K562 (cell line): ENCODE data around the gene CRACDL. TPM values are rescaled to one million over a fixed set of nuclear protein-coding genes. Genes with fewer than 3 reads are reported as not detected.

Experiments used
- ETV5 ChIP-seq: sonication (generic); formaldehyde crosslinking; IDR thresholded peaks from 2 replicates; pipeline ENCODE4 v1.4.0; 2020; ENCODE audit warnings: low read depth, mild to moderate bottlenecking, missing genetic modification reagents
- FOXJ3 ChIP-seq: sonication (generic); formaldehyde crosslinking; IDR thresholded peaks from 2 replicates; pipeline ENCODE4 v1.4.0; 2020; ENCODE audit warnings: mild to moderate bottlenecking, missing genetic modification reagents
- FOXM1 ChIP-seq, 2 experiments: fragments of 450-650 bp in 1 of 2; sonication (generic) in 1 of 2; formaldehyde crosslinking in 1 of 2; IDR thresholded peaks; 2 replicates each; pipeline versions ENCODE4 v1.6.1 to v1.9.0; 2017 to 2022; ENCODE audit warnings: low read depth in 2 of 2, mild to moderate bottlenecking in 2 of 2, missing genetic modification reagents in 1 of 2, moderate library complexity in 1 of 2
- KAT2B ChIP-seq: IDR thresholded peaks from one replicate; pipeline ENCODE4 v1.6.1; 2012; ENCODE audit warnings: low read depth, mild to moderate bottlenecking, control low read depth, inconsistent platforms, low read length, moderate library complexity
- PREB ChIP-seq: sonication (generic); formaldehyde crosslinking; IDR thresholded peaks from 2 replicates; pipeline ENCODE4 v1.8.1; 2023; ENCODE audit warnings: mild to moderate bottlenecking, missing genetic modification reagents
- TAL1 ChIP-seq: fragments of 450-650 bp; IDR thresholded peaks from 2 replicates; pipeline ENCODE4 v1.6.1; 2016; ENCODE audit warnings: mild to moderate bottlenecking
- ZBTB26 ChIP-seq: fragments of 450-650 bp; formaldehyde crosslinking; IDR thresholded peaks from 2 replicates; pipeline ENCODE4 v1.4.0; 2022; ENCODE audit warnings: missing genetic modification characterization
- ZBTB49 ChIP-seq: sonication (generic); formaldehyde crosslinking; IDR thresholded peaks from 2 replicates; pipeline ENCODE4 v1.8.0; 2022; ENCODE audit warnings: missing genetic modification reagents, mild to moderate bottlenecking, borderline replicate concordance
- ZNF280A ChIP-seq: fragments of 450-650 bp; IDR thresholded peaks from 2 replicates; pipeline ENCODE4 v1.6.1; 2018; ENCODE audit warnings: mild to moderate bottlenecking, low read depth; ENCODE audit not compliant: partially characterized antibody
- polyA plus RNA-seq, 8 experiments: library from polyadenylated mRNA; depleted of rRNA in 4 of 8; stranded (reverse) in 5 of 8; unstranded in 3 of 8; fragments of >200 nt; fragmentation: Nextera tagmentation in 2 of 8; fragmentation: Illumina TruSeq in 1 of 8; extraction: Ambion mirVana in 2 of 8; extraction: Trizol in 1 of 8; gene quantifications; 2 replicates each; pipeline versions ENCODE4 v1.2.1 to v1.2.3, GENCODE V29; 2011 to 2014; ENCODE audit warnings: inconsistent platforms in 1 of 8, missing spikeins in 1 of 8
- total RNA-seq, 7 experiments: library from RNA; depleted of rRNA in 6 of 7; stranded (reverse); fragments of >200 nt in 6 of 7; fragmentation: Illumina TruSeq in 2 of 7; extraction: Trizol in 2 of 7; gene quantifications; 2 replicates each; pipeline versions ENCODE4 v1.2.1 to v1.2.3, GENCODE V29; 2011 to 2021; ENCODE audit warnings: low replicate concordance in 1 of 7

CRACDL gene
- total and polyA plus RNA-seq, 9 of the 15 experiments (the other 6 are each of a cell fraction or from before 2014, with no cell fraction given), result not detected

GRCh38 chr2:98892871-98893270, 43.2 kb downstream of the CRACDL start (continued):
- no peak for TF ChIP-seq ZNF280A
- TF ChIP-seq ETV5, result no peak
- no peak for TF ChIP-seq ZBTB49
- no peak for TF ChIP-seq PREB (CRISPR knock-in tag)
- no peak for TF ChIP-seq ZBTB26
- TF ChIP-seq FOXJ3 (CRISPR knock-in tag), result no peak
- TF ChIP-seq KAT2B, result no peak
- TF ChIP-seq FOXM1 (IDR thresholded peaks at IDR 0.05; ENCODE audit: low read depth), result no peak
- no peak for TF ChIP-seq FOXM1 (CRISPR knock-in tag; IDR thresholded peaks at IDR 0.05; ENCODE audit: low read depth)
- TF ChIP-seq TAL1, result no peak
